NCI-H748 (cell line): ENCODE data around the gene MON1A.
"Not testable (repeated sequence)": the region's sequence is repeated elsewhere in the genome, so short reads cannot be mapped to it uniquely, and the experiment has no call there.

ENCODE experiments used
- DNase-seq: peaks from one replicate; lab custom pipeline; 2025; ENCODE audit not compliant: unreplicated experiment; lab: John Stamatoyannopoulos, UW

Gene MON1A

DNA sequence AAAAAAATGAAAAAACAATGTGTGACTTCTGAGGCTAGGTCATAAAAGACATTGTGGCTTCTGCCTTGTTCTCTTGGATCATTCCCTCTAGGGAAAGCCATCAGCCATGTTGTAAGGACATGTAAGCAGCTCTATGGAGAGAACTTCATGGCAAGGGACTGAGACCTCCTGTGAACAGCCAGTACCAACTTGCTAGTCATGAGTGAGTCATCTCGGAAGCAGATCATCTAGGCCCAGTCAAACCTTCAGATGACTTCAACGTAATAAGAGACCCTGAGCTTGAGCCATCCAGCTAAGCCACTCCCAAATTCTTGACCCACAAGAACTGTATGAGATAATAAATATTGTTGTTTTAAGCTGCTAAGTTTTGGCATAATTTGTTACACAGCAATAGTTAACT, 4.9 kb downstream of the MON1A start:
- no peak for DNase-seq

DNA sequence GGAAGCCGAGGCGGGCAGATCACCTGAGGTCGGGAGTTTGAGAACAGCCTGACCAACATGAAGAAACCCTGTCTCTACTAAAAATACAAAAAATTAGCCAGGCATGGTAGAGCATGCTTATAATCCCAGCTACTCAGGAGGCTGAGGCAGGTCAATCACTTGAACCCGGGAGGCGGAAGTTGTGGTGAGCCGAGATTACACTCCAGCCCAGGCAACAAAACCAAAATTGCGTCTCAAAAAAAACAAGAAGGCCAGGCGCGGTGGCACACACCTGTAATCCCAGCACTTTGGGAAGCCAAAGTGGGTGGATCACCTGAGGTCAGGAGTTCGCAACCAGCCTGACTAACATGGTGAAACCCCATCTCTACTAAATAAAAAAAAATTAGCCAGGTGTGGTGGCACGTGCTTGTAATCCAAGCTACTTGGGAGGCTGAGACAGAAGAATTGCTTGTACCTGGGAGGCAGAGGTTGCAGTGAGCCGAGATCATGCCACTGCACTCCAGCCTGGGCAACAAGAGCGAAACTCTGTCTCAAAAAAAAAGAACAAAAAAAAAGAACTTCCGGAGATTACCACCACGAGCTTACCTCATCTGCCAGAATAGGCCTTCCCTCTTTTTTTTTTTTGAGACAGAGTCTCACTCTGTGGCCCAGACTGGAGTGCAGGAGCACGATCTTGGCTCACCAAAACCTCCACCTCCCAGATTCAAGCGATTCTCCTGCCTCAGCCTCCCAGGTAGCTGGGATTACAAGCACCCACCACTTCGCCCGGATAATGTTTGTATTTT, 11.6 kb downstream of the MON1A start:
- DNase-seq = not testable (repeated sequence)

DNA sequence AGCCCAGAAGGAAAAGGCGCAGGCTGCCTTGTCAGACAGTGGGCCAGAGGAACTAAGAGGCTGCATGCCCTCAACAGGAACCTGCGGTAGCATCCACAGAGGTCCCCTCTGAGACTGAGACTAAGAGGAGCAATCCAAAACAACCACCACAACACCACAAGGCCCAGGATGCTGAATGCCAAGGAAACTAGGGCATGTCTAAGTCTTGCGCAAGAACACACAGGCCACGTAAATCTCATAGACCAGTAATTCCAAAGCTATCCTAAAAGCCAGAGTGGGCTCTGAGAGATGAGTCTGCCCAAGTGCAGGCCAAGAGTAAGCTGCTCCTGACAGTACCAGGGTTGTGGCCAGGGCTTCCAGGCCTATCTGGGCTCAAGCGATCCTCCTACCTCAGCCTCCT, 12.9 kb downstream of the MON1A start:
- DNase-seq = no peak

DNA sequence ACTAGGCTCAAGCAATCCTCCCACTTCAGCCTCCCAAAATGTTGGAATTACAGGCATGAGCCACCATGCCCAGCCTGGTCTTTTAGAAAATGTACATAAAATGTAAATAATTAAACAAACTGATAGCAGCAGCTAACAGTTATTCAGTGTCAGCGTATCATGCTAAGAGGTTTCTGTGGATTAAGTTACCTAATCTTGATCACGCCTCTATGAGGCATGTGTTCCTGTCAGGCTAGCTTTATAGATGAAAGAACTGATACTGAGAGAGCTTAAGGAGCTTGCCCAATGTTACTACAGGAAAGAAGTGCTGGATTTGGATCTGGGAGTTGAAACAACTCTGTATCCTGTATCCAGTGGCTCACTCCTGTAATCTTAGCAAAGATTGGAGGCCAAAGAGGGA, 14.7 kb downstream of the MON1A start:
- DNase-seq = no peak

DNA sequence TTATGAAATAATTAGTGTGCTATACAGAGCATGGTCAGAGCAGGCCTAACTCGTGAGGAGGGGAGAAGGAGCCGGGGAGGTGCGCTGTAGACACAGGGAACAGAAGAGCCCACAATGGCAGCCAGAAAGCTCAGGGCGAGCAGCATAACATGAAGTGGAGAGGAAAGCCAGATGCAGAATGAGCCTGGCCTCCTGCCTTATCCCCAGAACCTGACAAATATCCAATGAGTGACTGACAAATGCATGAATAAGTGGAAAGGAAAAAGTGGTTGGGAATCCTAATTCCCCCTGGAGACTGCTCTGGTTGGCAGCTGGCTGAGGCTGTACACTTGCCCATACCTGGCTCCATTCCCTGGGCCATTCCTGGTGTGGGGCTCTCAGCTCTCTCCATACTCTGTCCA, 16.7 kb downstream of the MON1A start:
- no peak for DNase-seq

DNA sequence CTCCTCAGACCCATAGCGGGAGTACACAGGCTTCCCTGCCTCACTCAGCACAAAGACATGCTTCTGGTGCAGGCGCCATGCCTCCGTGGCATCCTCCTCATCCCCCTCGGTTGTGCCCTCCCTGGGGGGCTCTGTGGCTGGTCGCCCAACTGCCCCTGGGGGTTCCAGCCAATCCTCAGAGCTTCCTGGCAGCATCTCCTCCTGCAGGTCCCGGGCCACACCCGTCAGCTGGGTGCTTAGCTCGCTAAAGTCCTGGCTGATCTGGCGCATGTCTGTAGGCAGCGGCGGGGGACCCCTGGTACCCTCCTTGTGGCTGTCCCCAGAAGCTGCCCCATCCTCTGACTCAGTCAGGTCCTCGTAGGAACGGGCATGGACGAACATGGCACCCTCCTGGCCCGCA, 18.0 kb downstream of the MON1A start:
- no peak for DNase-seq

DNA sequence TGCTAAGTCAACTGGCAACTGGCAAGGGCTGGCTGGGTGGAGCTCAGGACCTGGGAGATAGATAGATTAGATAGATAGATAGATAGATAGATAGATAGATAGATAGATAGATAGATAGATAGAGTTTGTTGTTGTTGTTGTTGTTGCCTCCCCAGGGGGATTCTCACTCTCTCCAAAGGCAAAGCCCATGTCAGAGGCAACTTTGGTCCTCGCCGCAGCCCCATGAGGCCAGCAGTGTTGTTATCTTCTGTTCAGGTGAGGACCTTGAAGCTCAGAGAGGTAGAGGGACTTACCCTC, 18.5 kb downstream of the MON1A start:
- no peak for DNase-seq

DNA sequence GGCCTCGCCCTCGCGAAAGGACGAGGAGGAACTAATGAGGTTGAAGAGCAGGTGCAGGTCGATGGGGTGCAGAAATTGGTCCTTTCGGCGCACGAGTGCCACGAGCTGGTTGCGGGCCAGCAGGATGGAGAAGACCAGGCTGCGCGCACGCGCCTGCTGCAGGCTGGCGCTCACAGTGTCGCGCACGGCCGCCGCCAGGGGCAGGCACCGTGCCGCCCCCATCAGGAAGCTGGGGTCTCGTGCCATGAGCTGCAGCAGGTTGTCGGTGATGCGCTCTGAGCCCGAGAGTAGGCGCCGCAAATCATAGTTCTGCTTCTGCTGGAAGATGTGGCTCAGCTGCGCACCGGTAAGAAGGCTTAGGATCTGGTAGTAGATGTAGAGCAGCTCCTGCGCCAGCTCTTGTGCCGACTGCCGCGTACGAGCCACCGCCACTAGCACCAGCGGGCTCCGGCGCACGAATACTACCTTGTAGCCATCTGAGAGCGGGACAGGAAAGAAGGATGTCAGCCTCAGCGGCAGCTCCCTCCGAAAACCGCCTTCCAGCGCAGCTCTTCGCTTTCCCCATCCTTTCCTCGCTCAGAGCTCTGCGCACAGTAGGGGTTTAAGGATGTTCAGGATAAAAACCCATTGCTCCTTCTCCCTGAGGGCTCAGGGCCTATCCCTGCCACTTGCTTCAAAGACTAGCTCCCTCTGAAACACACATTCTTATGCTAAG, 19.0 kb downstream of the MON1A start:
- no peak for DNase-seq

DNA sequence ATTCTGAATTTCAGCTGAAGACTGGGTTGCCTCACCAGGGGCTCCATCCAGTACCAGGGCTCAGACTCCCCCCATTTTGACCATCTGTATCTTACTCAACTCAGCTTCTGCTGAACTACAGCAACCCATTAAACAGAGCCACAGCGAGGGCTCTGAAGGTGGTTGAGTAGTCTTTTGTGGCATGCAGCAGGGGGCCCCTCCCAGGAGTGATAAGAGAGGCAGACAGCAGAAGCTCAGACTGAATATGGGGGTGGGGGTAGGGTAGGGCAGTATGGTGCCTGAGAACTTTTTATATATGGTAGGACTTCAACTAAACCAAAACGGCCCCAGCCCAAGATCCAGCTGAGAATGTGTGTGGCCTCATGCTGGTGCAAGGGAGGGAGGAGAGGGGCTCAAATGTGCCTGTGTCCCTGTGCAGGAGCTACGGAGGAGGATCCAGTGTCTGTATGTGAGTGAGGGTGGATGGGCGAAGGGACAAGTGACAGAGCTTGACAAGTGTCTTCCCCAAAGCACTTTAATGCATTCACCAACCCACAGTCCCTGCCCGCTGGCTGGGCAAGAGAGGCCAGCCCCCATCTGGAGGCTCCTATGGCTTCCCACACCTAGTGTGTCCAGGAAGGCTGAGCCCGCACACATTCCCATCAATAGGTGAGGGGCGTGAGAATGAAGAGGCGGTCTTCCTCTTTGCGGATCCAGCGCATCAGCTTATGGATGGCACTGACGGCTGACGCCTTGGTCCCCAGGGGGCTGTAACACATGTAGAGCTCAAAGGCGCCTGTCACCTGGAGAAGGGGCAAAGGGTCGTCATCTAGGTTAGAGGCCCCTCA, 21.0 kb downstream of the MON1A start:
- no peak for DNase-seq

DNA sequence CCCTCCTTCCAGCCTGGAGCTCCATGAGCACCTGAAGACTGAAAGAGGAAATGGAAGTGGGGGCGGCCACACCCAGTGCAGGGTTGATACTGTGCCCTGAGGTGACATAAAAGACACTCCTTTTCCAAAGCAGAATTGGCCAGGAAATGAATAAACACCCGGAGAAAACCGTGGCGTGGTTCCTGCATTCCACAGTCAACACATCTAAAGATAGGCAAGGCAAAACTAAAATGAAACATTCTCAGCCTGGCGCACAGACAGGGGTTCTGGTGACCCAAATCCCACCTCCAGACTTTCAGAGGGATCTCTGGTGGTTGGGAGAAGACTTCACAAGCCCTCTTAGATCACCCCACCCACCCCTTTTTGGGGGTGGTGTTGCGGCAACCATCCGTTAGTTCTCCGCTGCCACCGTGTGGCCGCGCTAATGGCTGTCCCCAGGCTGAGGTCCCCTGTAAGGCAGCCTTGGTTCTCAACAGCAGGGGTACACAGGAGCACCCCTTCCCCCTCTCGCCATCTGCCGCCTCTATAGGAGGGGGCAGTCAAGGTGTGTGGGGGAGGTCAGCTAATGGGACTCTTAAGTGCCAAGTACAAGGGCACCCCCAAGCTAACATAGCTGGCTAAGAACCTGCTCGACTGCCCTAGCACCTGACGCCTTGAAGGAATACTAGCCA, 23.4 kb downstream of the MON1A start:
- no peak for DNase-seq

DNA sequence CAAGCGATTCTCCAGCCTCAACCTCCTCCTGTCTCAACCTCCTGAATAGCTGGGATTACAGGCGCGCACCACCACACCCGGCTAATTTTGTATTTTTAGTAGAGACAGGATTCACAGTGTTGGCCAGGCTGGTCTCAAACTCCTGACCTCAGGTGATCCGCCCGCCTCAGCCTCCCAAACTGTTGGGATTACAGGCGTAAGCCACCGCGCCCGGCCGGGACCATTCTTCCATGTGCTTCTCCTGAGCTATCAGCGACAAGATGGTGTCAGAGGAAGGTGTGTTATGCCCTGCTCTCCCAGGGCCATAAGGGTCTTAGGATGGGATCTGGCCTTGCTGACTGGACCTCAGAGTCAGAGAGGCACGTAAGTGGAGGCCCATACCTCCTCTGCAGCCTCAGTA, 25.2 kb downstream of the MON1A start:
- not testable (repeated sequence) for DNase-seq

DNA sequence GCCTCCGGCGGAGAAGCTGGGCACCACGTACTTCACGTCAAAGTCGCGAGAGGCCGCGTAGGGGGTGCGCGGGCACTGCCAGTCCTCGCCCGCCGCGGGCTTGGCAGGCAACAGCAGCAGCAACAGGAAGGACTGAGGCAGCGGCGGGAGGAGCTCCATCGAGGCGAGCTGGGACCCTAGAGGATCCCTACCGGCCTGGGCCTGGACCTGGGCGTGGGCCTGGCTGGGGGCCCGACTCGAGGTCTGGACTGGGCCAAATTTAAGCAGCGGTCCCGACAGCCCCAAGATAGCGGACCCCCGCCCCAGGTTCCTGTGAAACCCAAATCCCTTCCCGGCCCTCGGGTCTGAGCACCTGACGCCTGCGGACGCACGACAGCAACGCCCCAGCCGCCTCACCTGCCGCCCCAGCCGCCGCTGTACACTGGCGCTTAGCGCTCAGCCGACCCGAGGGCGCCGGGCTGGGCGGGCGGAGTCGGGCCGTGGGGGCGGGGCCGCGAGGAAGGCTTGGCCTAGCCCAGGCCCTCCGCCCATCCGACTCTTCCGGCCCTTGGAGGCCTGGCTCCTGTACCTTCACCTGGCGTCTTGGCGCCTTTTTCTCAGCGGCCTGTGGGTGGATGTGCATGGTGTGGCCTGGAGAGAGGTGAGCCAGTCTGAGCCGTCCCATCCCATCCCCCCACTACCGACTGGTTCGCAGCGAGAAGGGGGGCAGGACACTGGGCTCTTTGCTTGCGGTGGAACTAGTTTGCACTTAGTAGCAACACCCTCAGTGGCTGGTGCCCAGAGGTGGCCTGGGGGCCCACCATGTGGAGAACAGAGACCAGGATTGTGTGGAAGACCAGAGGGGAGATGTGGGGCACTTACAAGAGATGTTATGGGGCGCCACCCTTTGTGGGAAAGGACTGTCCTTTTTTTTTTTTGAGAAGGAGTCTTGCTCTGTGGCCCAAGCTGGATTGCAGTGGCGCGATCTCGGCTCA, 25.9 kb downstream of the MON1A start, which contains the start of gene MST1R:
MST1R (minus strand) TSS at position 423 of the 974 bp plus-strand sequence; CDS start at position 159, 264 bp downstream.
- DNase-seq = peak; percentile 77

DNA sequence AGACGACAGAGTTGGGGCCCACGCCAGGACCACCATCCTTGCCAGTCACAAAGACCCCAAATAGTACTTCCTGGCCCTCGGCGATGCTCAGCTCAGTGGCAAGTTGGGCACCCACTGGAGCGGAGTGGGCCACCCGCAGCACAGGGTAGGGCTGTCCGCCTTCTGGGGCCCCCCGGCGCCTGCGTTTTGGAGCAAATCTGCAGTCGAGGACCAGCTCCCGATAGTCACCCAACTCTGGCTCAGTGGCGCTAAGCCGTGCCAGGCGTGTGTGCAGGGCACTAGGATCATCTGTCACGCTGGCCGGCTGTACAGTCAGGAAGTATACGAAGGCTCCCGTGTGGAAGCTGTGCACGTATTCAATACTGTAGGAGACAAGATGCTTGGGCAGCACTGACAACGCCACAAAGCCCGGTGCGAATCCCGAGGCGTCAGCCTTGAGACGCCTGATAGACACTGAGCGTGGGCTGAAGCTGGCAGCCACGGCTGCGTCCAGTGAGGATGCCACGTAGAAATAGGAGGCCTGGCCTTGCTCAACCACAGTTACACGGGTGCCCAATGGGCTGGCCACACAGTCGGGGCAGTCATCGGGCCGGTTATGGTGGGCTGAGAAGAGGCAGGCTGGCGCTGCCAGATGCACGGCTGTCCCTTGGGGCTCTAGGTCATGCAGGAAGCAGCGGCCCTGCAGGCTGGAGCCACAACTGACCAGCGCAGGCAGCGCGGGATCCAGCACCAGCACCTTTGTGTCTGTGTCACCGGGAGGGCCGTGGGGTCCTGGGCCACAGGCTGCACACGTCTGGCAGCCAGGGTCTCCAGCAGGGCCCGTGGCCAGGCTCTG, 26.9 kb downstream of the MON1A start:
- DNase-seq = no peak

DNA sequence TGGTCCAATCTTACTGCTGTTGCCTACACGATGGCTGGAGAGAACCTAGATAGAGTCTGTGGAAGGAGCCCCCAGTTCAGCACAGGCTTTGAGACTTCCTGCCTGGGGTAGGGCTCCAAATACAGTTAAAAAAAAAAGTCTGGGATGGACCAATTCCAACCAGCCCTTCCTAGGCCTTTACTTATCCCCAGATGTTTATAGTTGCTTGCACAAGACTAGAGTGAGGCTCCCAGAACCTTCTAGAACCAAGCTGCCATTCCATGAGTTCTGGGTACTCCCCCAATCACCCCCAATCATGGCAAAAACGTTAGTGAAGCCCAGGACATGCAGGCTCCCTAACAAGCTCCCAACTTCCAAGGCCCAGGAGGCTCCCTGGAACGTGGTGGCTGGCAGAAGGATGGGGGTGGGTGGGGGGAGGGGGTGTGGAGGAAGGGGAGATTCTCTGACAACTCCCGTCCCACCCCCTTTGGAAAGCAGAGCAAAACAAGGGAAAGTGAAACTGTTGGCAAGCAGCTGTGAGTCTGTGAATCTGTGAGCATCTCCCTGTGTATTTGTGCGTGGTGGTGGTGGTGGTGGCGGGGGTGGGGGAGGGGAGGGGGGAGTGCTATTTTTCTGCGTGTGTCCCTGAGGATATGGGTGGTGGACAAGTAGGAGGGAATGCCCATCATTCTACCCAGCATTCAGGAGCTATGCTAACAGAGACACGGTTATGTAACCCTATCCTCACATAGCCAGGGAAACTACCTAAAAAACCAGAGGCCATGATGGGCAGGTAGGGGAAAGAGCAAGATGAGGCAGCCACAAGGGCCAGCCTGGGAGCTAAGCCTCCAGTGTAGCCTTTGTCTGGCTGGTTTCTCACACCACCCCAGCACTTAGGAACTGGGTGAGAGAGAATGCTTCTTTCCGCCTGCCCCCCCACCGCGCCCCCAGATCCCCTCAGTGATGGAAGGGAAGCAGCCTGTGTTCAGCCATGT, 28.0 kb downstream of the MON1A start:
- DNase-seq = no peak

DNA sequence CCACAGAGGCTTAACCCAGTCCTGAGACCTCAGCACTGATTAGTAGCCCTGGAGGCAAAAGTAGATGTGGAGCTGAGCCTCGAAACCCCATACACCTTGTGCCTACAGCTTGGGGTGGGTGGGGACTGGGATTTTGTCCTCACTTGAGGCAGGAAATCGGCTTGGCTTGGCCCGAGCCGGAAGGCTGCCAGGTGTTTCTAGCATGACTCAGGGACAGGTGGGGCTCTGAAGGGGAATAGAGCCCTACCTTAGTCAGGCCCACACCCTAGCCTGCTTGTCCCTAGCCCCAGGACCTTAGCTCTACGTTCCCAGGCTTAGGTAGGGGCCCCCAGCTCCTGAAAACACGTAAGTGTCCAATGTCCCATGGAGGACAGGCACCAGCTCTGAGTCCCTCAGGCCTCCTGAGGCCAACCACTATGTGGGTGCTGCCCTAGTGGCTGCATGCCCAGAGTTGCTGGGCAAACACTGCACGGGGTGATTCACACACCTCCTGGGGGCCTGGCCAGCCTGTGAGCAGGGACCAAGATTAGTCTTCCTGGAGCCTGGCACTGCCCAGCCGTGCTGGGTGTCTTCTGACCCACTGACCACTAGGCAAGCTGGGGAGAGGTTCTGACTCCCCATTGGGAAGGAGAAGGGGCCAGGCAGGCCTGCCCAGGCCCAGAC, 29.0 kb downstream of the MON1A start:
- DNase-seq = no peak

DNA sequence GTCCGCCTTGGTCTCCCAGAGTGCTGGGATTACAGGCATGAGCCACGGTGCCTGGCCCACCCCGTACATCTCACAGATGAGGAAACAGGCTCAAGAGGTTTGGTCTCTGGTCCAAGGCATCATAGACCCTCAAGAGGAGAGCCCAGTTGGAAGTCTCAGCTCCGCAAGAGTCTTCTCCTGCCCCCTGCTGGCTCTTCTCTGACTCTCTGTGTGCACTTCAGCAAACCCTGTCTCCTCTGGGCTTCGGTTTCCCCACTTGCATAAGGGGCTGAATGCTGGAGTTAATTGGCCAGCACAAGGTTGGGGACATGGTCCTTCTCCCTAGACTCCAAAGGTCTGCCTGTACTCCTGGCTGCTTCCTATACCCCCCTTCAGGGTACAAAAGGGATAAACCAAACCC, 29.8 kb downstream of the MON1A start:
- peak; percentile 3 for DNase-seq

DNA sequence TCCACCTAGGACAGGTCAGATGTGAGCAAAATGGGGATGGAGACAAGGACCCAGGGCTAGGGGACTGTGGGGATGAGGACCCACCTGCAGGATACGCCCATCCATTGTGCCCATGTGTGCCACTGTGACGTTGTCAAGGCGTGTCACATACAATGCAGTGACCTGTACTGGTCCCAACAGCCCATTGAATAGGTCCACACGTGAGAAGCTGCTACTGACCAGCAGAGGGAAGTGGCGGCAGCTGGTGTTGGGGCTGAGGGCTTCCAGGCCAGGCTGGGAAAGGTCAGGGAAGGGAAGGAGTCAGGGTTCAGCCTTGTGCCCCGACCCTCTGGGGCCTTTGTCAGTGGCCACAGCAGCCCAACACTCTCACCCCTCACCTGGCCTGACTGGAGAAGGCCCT, 30.6 kb downstream of the MON1A start:
- DNase-seq = no peak

DNA sequence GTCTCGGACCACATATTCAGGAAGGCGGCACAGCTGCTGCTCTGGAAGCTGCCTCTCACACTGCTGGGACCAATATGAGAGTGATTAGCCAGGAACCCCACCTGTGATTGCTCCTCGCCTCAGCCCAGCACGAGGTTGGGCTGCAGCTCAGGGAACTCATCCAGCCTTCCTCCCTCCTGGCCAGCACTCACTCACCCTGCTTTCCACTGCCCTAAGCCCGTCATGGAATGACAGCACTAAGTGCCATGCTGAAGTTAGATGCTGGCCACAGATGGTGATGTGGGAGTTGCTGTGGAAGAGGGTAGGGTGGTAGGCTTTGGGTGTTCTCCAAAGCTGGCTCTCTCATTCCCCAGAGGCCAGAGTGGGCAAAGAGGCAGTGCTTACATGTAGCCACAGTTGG, 33.3 kb downstream of the MON1A start:
- DNase-seq = no peak
